PFSK-1 (cell line): ENCODE results near the gene GABPB1.

Experiments
- FOXP2 ChIP-seq: optimal IDR thresholded peaks from 2 replicates; pipeline ENCODE3; 2011; ENCODE audit warnings: borderline replicate concordance, control low read depth, inconsistent platforms; ENCODE audit not compliant: insufficient read depth; ENCODE audit errors: extremely low read length, extremely low read depth
- POLR2AphosphoS5 ChIP-seq: IDR thresholded peaks from 2 replicates; pipeline ENCODE4 v1.6.1; 2012; ENCODE audit warnings: low read depth, mild to moderate bottlenecking, control low read depth, low read length, moderate library complexity
- SIN3A ChIP-seq: IDR thresholded peaks from 2 replicates; pipeline ENCODE4 v1.6.1; 2012; ENCODE audit warnings: mild to moderate bottlenecking, low read length, moderate library complexity, borderline replicate concordance; ENCODE audit not compliant: insufficient read depth
- TAF1 ChIP-seq: IDR thresholded peaks from 2 replicates; pipeline ENCODE4 v1.6.1; 2012; ENCODE audit warnings: low read length, control low read depth, borderline replicate concordance; ENCODE audit not compliant: insufficient read depth
- TF ChIP-seq, protein P1 (sequence below), 2 experiments: IDR thresholded peaks; 2 replicates each; pipeline versions ENCODE4 v1.6.1 to v1.8.0; 2011 to 2012; ENCODE audit warnings: low read depth in 2 of 2, low read length in 2 of 2, control low read depth in 1 of 2, inconsistent platforms in 1 of 2, mild to moderate bottlenecking in 1 of 2, moderate library complexity in 1 of 2; ENCODE audit not compliant: insufficient read depth in 1 of 2

The GABPB1 gene

DNA sequence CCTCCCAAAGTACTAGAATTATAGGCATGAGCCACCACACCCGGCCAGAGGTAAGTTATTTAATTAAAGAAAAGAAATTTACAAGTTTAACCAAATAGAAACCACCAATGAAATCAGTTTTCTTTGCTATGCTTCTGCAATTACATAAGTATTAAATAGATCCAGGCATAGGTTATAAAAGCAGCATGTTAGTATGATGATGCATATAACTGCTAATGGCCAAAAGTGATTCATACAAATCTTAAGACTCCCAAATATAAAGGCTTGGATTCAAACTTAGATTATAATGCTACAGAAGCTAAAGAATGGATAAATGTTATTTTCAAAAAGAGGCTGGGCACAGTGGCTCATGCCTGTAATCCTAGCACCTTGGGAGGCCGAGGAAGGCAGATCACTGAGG lies 56.7 kb downstream of the GABPB1 start:
- no peak for TF ChIP-seq FOXP2
- no peak for TF ChIP-seq POLR2AphosphoS5
- no peak for TF ChIP-seq TAF1
- TF ChIP-seq, protein P1, sequence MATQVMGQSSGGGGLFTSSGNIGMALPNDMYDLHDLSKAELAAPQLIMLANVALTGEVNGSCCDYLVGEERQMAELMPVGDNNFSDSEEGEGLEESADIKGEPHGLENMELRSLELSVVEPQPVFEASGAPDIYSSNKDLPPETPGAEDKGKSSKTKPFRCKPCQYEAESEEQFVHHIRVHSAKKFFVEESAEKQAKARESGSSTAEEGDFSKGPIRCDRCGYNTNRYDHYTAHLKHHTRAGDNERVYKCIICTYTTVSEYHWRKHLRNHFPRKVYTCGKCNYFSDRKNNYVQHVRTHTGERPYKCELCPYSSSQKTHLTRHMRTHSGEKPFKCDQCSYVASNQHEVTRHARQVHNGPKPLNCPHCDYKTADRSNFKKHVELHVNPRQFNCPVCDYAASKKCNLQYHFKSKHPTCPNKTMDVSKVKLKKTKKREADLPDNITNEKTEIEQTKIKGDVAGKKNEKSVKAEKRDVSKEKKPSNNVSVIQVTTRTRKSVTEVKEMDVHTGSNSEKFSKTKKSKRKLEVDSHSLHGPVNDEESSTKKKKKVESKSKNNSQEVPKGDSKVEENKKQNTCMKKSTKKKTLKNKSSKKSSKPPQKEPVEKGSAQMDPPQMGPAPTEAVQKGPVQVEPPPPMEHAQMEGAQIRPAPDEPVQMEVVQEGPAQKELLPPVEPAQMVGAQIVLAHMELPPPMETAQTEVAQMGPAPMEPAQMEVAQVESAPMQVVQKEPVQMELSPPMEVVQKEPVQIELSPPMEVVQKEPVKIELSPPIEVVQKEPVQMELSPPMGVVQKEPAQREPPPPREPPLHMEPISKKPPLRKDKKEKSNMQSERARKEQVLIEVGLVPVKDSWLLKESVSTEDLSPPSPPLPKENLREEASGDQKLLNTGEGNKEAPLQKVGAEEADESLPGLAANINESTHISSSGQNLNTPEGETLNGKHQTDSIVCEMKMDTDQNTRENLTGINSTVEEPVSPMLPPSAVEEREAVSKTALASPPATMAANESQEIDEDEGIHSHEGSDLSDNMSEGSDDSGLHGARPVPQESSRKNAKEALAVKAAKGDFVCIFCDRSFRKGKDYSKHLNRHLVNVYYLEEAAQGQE (IDR thresholded peaks at IDR 0.05; ENCODE audit: insufficient read depth in 1 of 2, low read depth in 2 of 2, low read length in 2 of 2), result no peak

DNA sequence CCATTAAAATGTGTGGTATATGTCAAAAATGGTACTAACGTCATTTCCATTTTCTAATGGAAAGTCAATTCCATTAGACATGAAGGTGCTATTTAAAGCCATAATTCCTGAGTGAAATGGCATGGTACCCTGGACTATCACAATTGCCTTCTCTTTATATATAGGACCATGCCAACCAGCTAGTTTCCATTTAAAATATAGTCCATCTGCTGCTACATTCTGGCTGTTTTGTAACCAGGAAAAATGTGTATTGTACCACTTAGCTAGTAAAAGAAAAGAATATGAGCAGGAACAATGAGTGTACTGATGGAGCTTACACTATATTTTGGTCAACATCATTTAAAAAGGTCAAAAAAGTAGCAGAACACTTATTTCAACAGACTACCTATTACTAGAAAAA lies 59.0 kb downstream of the GABPB1 start:
- TF ChIP-seq TAF1 (no peak), POLR2AphosphoS5 (no peak), SIN3A (no peak)
- TF ChIP-seq, protein P1 (IDR thresholded peaks at IDR 0.05; ENCODE audit: insufficient read depth in 1 of 2, low read depth in 2 of 2, low read length in 2 of 2), result no peak

GRCh38 chr15:50289749-50290148 lies 65.2 kb downstream of the GABPB1 start:
- TF ChIP-seq SIN3A, result no peak
- TF ChIP-seq TAF1, result no peak
- TF ChIP-seq, protein P1 (IDR thresholded peaks at IDR 0.05; ENCODE audit: insufficient read depth in 1 of 2, low read depth in 2 of 2, low read length in 2 of 2), result no peak
- no peak for TF ChIP-seq POLR2AphosphoS5
- TF ChIP-seq FOXP2, result no peak

- no peak for TF ChIP-seq TAF1
- TF ChIP-seq, protein P1 (IDR thresholded peaks at IDR 0.05; ENCODE audit: insufficient read depth in 1 of 2, low read depth in 2 of 2, low read length in 2 of 2), result no peak
- TF ChIP-seq SIN3A, result no peak
- TF ChIP-seq FOXP2, result no peak
These were observed 67.5 kb downstream of the GABPB1 start for GRCh38 chr15:50287324-50288116.
